PFSK-1 (cell line): ENCODE measurements around the gene KHSRP.

ENCODE experiments used
- FOXP2 ChIP-seq: optimal IDR thresholded peaks from 2 replicates; pipeline ENCODE3; 2011; ENCODE audit warnings: borderline replicate concordance, control low read depth, inconsistent platforms; ENCODE audit not compliant: insufficient read depth; ENCODE audit errors: extremely low read length, extremely low read depth
- POLR2AphosphoS5 ChIP-seq: IDR thresholded peaks from 2 replicates; pipeline ENCODE4 v1.6.1; 2012; ENCODE audit warnings: low read depth, mild to moderate bottlenecking, control low read depth, low read length, moderate library complexity
- SIN3A ChIP-seq: IDR thresholded peaks from 2 replicates; pipeline ENCODE4 v1.6.1; 2012; ENCODE audit warnings: mild to moderate bottlenecking, low read length, moderate library complexity, borderline replicate concordance; ENCODE audit not compliant: insufficient read depth
- TAF1 ChIP-seq: IDR thresholded peaks from 2 replicates; pipeline ENCODE4 v1.6.1; 2012; ENCODE audit warnings: low read length, control low read depth, borderline replicate concordance; ENCODE audit not compliant: insufficient read depth
- TF ChIP-seq, protein P1 (sequence below), 2 experiments: IDR thresholded peaks; 2 replicates each; pipeline versions ENCODE4 v1.6.1 to v1.8.0; 2011 to 2012; ENCODE audit warnings: low read depth in 2 of 2, low read length in 2 of 2, control low read depth in 1 of 2, inconsistent platforms in 1 of 2, mild to moderate bottlenecking in 1 of 2, moderate library complexity in 1 of 2; ENCODE audit not compliant: insufficient read depth in 1 of 2

DNA sequence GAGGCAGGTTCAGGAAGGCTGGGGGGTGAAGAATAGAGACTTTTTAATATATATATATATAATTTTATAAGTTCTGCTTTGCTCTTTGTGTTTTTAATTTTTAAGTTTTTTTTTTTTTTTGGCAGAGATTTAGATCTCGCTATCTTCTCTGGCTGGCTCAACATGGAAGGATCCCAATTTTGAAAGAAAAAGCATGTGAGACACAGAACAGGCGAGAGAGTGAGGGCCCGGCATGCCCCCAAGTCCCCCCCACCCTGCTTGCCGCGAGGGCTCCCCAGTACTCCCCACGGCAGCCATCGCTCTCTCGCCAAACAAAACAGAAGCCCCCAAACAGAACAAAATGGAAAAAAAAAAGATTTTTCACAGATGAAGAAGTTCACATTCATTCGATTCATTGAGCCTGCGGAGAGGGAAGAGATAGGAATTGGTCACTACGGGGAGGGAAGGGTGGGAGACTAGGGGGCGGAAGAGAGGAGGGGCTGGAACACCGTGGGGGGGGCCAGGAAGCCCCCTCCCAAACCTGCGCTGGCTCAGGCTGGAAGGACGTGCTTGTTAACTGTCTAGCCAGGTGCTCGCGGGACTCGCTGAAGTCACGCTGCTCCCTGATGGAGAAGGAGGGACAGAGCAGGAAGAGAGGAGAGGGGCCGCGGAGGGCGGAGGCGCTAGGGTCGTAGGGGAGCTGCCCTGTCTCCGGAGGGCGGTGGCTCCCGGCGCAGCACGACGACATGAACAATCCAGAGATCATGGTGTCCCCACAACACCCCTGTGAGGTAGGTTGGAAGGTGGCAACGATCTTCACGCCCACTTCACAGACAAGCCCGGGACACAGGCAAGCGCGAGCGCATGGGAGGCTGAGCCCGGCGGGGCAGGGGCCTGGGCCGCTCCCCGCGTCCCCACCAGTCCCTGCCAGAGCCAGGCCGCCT, 10.6 kb downstream of the KHSRP start:
- TF ChIP-seq POLR2AphosphoS5 (no peak), FOXP2 (no peak), TAF1 (no peak), SIN3A (no peak)
- TF ChIP-seq, protein P1, sequence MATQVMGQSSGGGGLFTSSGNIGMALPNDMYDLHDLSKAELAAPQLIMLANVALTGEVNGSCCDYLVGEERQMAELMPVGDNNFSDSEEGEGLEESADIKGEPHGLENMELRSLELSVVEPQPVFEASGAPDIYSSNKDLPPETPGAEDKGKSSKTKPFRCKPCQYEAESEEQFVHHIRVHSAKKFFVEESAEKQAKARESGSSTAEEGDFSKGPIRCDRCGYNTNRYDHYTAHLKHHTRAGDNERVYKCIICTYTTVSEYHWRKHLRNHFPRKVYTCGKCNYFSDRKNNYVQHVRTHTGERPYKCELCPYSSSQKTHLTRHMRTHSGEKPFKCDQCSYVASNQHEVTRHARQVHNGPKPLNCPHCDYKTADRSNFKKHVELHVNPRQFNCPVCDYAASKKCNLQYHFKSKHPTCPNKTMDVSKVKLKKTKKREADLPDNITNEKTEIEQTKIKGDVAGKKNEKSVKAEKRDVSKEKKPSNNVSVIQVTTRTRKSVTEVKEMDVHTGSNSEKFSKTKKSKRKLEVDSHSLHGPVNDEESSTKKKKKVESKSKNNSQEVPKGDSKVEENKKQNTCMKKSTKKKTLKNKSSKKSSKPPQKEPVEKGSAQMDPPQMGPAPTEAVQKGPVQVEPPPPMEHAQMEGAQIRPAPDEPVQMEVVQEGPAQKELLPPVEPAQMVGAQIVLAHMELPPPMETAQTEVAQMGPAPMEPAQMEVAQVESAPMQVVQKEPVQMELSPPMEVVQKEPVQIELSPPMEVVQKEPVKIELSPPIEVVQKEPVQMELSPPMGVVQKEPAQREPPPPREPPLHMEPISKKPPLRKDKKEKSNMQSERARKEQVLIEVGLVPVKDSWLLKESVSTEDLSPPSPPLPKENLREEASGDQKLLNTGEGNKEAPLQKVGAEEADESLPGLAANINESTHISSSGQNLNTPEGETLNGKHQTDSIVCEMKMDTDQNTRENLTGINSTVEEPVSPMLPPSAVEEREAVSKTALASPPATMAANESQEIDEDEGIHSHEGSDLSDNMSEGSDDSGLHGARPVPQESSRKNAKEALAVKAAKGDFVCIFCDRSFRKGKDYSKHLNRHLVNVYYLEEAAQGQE (IDR thresholded peaks at IDR 0.05; ENCODE audit: insufficient read depth in 1 of 2, low read depth in 2 of 2, low read length in 2 of 2): no peak
